ENCODE data around the gene UNC80. TPM values are rescaled to one million over a fixed set of nuclear protein-coding genes. Genes with fewer than 3 reads are reported as not detected.

UNC80 gene
- total and polyA plus RNA-seq, 2 donors (not counting 1 experiment from before 2014, with no cell fraction given): under 0.01 TPM; not detected in 1

- Histone ChIP-seq H3K9ac (ENCODE audit: insufficient read depth, low read length) (no peak overlapping the region), H3K4me2 (ENCODE audit: extremely low read depth, insufficient read depth, low read length) (no peak overlapping the region), H3K4me3 (replicated peaks in 1 of 4; ENCODE audit: control extremely low read depth in 1 of 4, insufficient read depth in 1 of 4, low read depth in 3 of 4, low read length in 4 of 4) (no peak overlapping the region), H3K79me2 (ENCODE audit: control insufficient read depth, insufficient read depth, low read length) (no peaks in the 10 kb centered on the region), H4K20me1 (ENCODE audit: control insufficient read depth, extremely low read depth, insufficient read depth, low read length) (no peaks in the 10 kb centered on the region), H3K9me3 (ENCODE audit: control insufficient read depth, insufficient read depth, low read depth, low read length) (no peaks in the 10 kb centered on the region), H3K27me3 (ENCODE audit: control insufficient read depth, insufficient read depth, low read length) (no peaks in the 10 kb centered on the region), H3K36me3 (ENCODE audit: control insufficient read depth, insufficient read depth, low read length) (no peaks in the 10 kb centered on the region), H2AFZ (ENCODE audit: low read length) (no peak overlapping the region), H3K4me1 (ENCODE audit: control insufficient read depth, extremely low read depth, insufficient read depth, low read length) (no peaks in the 10 kb centered on the region), H3K27ac (ENCODE audit: insufficient read depth, low read length) (no peak overlapping the region)
- TF ChIP-seq CTCF (conservative IDR thresholded peaks at IDR 0.05 in 1 of 2, IDR thresholded peaks at IDR 0.05 in 1 of 2; ENCODE audit: low read depth in 1 of 2, low read length in 2 of 2) (no peak), EZH2 (IDR thresholded peaks at IDR 0.05; ENCODE audit: low read length, missing control alignments) (no peak)
- DNase-seq (ENCODE audit: low read depth in 2 of 2): no peak
Observed at GRCh38 chr2:210038078-210038477, 266.4 kb downstream of the UNC80 start.

- Histone ChIP-seq H3K27ac (ENCODE audit: insufficient read depth, low read length) (no peak overlapping the region), H3K27me3 (ENCODE audit: control insufficient read depth, insufficient read depth, low read length) (no peaks in the 10 kb centered on the region), H4K20me1 (ENCODE audit: control insufficient read depth, extremely low read depth, insufficient read depth, low read length) (no peaks in the 10 kb centered on the region), H3K36me3 (ENCODE audit: control insufficient read depth, insufficient read depth, low read length) (no peaks in the 10 kb centered on the region), H3K4me2 (ENCODE audit: extremely low read depth, insufficient read depth, low read length) (no peak overlapping the region), H3K4me1 (ENCODE audit: control insufficient read depth, extremely low read depth, insufficient read depth, low read length) (no peaks in the 10 kb centered on the region), H3K4me3 (replicated peaks in 1 of 4; ENCODE audit: control extremely low read depth in 1 of 4, insufficient read depth in 1 of 4, low read depth in 3 of 4, low read length in 4 of 4) (no peak overlapping the region), H2AFZ (ENCODE audit: low read length) (no peak overlapping the region), H3K9me3 (ENCODE audit: control insufficient read depth, insufficient read depth, low read depth, low read length) (no peaks in the 10 kb centered on the region), H3K9ac (ENCODE audit: insufficient read depth, low read length) (no peak overlapping the region), H3K79me2 (ENCODE audit: control insufficient read depth, insufficient read depth, low read length) (no peaks in the 10 kb centered on the region)
- TF ChIP-seq CTCF (conservative IDR thresholded peaks at IDR 0.05 in 1 of 2, IDR thresholded peaks at IDR 0.05 in 1 of 2; ENCODE audit: low read depth in 1 of 2, low read length in 2 of 2): no peak
- TF ChIP-seq EZH2 (IDR thresholded peaks at IDR 0.05; ENCODE audit: low read length, missing control alignments): no peak
- no peak for DNase-seq (ENCODE audit: low read depth in 2 of 2)
Observed at GRCh38 chr2:210046851-210047500, 275.3 kb downstream of the UNC80 start.

Other genes starting within 250 kb of the UNC80 start
- 69.9 and 81.3 TPM in 2 replicates for gene RPE, start 230.8 kb downstream of the UNC80 start, total RNA-seq
- 71.2 and 75.1 TPM in 2 replicates for gene RPE, start 230.8 kb downstream of the UNC80 start, polyA plus RNA-seq